Endodermal cell (in vitro differentiated cells): ENCODE data around the gene SLC36A4. TPM values are rescaled to one million over a fixed set of nuclear protein-coding genes. Genes with fewer than 3 reads are reported as not detected.

Experiments used
- DNase-seq: peaks from one replicate; pipeline ENCODE4 v3.0.0-alpha.2; 2017
- H3K27ac ChIP-seq: 2 replicates; pipeline ENCODE4 v1.5.1; 2013; ENCODE audit warnings: mild to moderate bottlenecking, low read depth, low read length, moderate library complexity
- H3K27me3 ChIP-seq: 2 replicates; pipeline ENCODE4 v1.6.1; 2013; ENCODE audit warnings: mild to moderate bottlenecking, low read length, moderate library complexity; ENCODE audit not compliant: insufficient read depth, control insufficient read depth, poor library complexity, severe bottlenecking
- H3K36me3 ChIP-seq: 2 replicates; pipeline ENCODE4 v1.7.0; 2013; ENCODE audit warnings: mild to moderate bottlenecking, low read length, moderate library complexity; ENCODE audit not compliant: control insufficient read depth, insufficient read depth
- H3K4me1 ChIP-seq: one replicate; pipeline ENCODE4 v1.7.0; 2013; ENCODE audit warnings: low read length; ENCODE audit not compliant: control insufficient read depth, insufficient read depth
- H3K4me3 ChIP-seq: 2 replicates; pipeline ENCODE4 v1.5.1; 2013; ENCODE audit warnings: mild to moderate bottlenecking, low read length, moderate library complexity
- H3K9ac ChIP-seq: 2 replicates; pipeline ENCODE4 v1.6.1; 2013; ENCODE audit warnings: mild to moderate bottlenecking, low read length, moderate library complexity; ENCODE audit not compliant: poor library complexity, severe bottlenecking; ENCODE audit errors: extremely low read depth
- H3K9me3 ChIP-seq: 2 replicates; pipeline ENCODE4 v1.6.1; 2013; ENCODE audit warnings: mild to moderate bottlenecking, low read length, moderate library complexity; ENCODE audit not compliant: control insufficient read depth
- H3K27ac Mint-ChIP-seq: 2 replicates; pipeline ENCODE4 v1.8.0; 2020; ENCODE audit warnings: mixed read lengths
- H3K27me3 Mint-ChIP-seq: 2 replicates; pipeline ENCODE4 v1.8.0; 2021; ENCODE audit warnings: mild to moderate bottlenecking, mixed read lengths; ENCODE audit not compliant: insufficient read depth
- H3K36me3 Mint-ChIP-seq: 2 replicates; pipeline ENCODE4 v1.8.0; 2020; ENCODE audit warnings: low read depth, mixed read lengths
- H3K4me1 Mint-ChIP-seq: 2 replicates; pipeline ENCODE4 v1.8.0; 2020; ENCODE audit warnings: mixed read lengths
- H3K4me3 Mint-ChIP-seq: 2 replicates; pipeline ENCODE4 v1.8.0; 2020; ENCODE audit warnings: mild to moderate bottlenecking, moderate library complexity, mixed read lengths
- H3K9me3 Mint-ChIP-seq: 2 replicates; pipeline ENCODE4 v1.8.0; 2020; ENCODE audit warnings: mild to moderate bottlenecking, mixed read lengths
- WGBS, 2 experiments: methylation state at CpG; one replicate each; pipeline versions ENCODE4 v1.1.5 to v1.1.7; 2013; ENCODE audit warnings: missing lambda C conversion rate in 2 of 2, mixed read lengths in 1 of 2; ENCODE audit not compliant: insufficient coverage in 1 of 2, insufficient read length in 1 of 2; 5-methylcytosine and 5-hydroxymethylcytosine counted together
- total RNA-seq, 2 donors: library from RNA; stranded (reverse); fragmentation: NEBNext Ultra II Directional in 1 of 2; extraction: Animal tissue kit (Norgen Biotek cat#: 25700) in 1 of 2; gene quantifications; 2 replicates in 1 of 2; 3 replicates in 1 of 2; pipeline ENCODE4 v1.2.1, GENCODE V29; 2021
- TF ChIP-seq, protein P1 (sequence below): fragments of 200-600 bp; sonication (generic); conservative IDR thresholded peaks from 2 replicates; pipeline ENCODE4 v1.5.0; 2021; ENCODE audit warnings: antibody characterized with exemption, mild to moderate bottlenecking

The SLC36A4 gene
- total RNA-seq, 2 donors from 2014 or later: 31.7 to 47.5 TPM

DNA sequence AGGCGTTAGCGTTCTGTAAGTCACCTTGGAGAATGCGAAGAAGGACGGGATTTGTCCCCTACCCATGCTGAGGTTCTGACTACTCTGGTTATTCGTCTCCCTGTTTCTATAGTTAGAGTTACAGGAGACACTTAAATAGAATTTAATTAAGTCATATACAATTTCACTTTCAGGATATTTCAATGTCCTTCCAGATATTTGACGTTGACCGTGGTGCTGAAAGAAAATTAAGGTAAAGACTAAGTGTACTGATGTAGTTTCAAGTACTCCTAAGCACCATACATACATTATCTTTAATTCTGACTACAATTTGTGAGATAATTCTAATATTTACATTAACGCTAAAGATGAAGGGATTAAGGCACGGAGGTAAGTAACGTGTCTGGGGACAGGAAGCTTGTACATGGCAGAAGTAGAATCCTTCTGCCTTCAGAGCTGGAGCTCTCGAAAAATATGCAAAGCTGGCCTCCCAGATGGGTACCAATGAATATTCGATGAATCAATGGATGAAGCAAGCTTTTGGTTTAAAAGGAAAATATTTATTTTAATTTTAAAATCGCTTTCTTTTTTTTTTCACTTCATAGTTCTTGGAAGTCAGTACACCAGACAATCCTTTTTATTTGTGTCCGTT is 539 bp upstream of the SLC36A4 start:
- peak overlapping the region; percentile 98 for H3K4me3 ChIP-seq
- Mint-ChIP-seq H3K4me1 (peaks cover 8% of the 10 kb centered on the region), H3K9me3 (no peaks in the 10 kb centered on the region), H3K27me3 (peaks cover 3% of the 10 kb centered on the region), H3K27ac (no peak overlapping the region), H3K4me3 (peak overlapping the region; percentile 98), H3K36me3 (no peaks in the 10 kb centered on the region)
- no peaks in the 10 kb centered on the region for H3K4me1 ChIP-seq
- H3K9ac ChIP-seq: peak overlapping the region; percentile 92
- TF ChIP-seq, protein P1, sequence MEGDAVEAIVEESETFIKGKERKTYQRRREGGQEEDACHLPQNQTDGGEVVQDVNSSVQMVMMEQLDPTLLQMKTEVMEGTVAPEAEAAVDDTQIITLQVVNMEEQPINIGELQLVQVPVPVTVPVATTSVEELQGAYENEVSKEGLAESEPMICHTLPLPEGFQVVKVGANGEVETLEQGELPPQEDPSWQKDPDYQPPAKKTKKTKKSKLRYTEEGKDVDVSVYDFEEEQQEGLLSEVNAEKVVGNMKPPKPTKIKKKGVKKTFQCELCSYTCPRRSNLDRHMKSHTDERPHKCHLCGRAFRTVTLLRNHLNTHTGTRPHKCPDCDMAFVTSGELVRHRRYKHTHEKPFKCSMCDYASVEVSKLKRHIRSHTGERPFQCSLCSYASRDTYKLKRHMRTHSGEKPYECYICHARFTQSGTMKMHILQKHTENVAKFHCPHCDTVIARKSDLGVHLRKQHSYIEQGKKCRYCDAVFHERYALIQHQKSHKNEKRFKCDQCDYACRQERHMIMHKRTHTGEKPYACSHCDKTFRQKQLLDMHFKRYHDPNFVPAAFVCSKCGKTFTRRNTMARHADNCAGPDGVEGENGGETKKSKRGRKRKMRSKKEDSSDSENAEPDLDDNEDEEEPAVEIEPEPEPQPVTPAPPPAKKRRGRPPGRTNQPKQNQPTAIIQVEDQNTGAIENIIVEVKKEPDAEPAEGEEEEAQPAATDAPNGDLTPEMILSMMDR: no peak
- WGBS, 2 experiments: 43 to 70% methylated on average over 5 to 12 of the region's 14 CpGs
- no peak for DNase-seq
- H3K27ac ChIP-seq: peak overlapping the region; percentile 21
- H3K27me3 ChIP-seq: no peaks in the 10 kb centered on the region
- H3K36me3 ChIP-seq: no peaks in the 10 kb centered on the region
- no peaks in the 10 kb centered on the region for H3K9me3 ChIP-seq

DNA sequence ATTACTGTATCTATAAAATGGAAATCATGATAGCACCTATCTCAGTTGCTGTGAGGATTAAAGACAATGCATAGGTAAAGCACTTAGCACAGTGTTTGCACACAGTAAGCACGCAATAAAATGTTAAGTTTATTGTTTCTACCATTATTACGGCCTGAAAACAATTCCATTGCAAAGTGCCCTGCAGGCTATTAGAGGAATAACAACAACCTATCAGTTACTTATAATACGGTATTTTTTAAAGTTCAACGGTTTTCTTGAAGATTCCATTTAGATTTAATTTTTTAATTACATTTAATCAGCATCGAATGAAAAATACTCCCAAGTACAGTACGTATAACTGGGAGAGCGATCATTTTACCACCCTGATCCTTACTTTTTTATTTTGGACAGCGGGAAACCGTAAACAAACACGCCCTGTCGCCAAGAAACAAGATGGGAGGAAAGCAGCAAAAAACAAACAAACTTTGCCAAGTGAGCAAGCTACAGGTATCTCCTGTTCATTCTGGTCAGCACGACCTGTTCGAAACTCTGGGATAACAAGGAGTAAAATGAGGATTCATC is 893 bp downstream of the SLC36A4 start:
- Mint-ChIP-seq H3K9me3 (no peaks in the 10 kb centered on the region), H3K4me3 (peak overlapping the region; percentile 98), H3K27me3 (peaks cover 3% of the 10 kb centered on the region), H3K4me1 (peaks cover 13% of the 10 kb centered on the region), H3K27ac (peak overlapping the region; percentile 99), H3K36me3 (no peaks in the 10 kb centered on the region)
- Histone ChIP-seq H3K9ac (peak overlapping the region; percentile 92), H3K4me1 (peaks cover 2% of the 10 kb centered on the region), H3K27me3 (no peaks in the 10 kb centered on the region), H3K36me3 (no peaks in the 10 kb centered on the region), H3K9me3 (no peaks in the 10 kb centered on the region), H3K27ac (peak overlapping the region; percentile 91), H3K4me3 (peak overlapping the region; percentile 98)
- DNase-seq: no peak
- 10 to 17% methylated on average over 11 to 12 of the region's 13 CpGs for WGBS, 2 experiments
- TF ChIP-seq, protein P1: peak; percentile 76

DNA sequence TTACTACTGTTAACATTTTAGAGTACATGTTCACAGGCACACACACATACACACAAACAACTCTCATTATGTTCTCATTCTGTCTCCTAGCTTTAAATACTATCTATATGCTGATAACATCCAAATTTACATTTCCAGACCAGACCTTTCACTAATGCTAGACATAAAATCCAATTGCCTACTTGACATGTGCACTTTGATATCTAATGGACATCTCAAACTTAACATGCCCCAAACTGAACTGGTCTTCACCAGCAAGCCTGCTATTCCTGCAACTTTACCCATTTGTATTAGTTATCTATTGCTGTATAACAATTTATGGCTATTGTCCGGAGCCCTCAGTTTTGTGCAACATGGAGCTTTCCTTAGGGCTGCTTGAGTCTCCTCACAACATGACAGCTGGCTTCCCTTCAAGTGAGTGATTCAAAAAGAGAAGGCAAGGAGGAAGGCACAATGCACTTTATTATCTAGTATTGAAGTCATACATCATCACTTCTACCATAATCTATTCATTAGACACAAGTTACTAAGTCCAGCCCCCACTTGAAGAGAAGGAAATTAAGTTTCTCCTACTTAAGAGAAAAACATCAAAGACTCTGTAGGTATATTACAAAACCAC is 3.0 kb downstream of the SLC36A4 start:
- H3K4me1 ChIP-seq: peaks cover 2% of the 10 kb centered on the region
- no peak overlapping the region for H3K27ac ChIP-seq
- H3K9ac ChIP-seq: no peak overlapping the region
- no peaks in the 10 kb centered on the region for H3K36me3 ChIP-seq
- 83 to 100% methylated on average over 1 of the region's 1 CpG for WGBS, 2 experiments
- H3K9me3 ChIP-seq: peaks cover 6% of the 10 kb centered on the region
- Mint-ChIP-seq H3K27me3 (no peaks in the 10 kb centered on the region), H3K27ac (no peak overlapping the region), H3K4me3 (no peak overlapping the region), H3K36me3 (peaks cover 7% of the 10 kb centered on the region), H3K9me3 (no peaks in the 10 kb centered on the region), H3K4me1 (peaks cover 17% of the 10 kb centered on the region)
- H3K27me3 ChIP-seq: no peaks in the 10 kb centered on the region
- TF ChIP-seq, protein P1: no peak
- DNase-seq: no peak
- no peak overlapping the region for H3K4me3 ChIP-seq
